H9 (cell line): ENCODE measurements around the gene GPR34. TPM values are rescaled to one million over a fixed set of nuclear protein-coding genes. Genes with fewer than 3 reads are reported as not detected.

Source experiments
- DNase-seq: peaks from one replicate; pipeline ENCODE4 v3.0.0-alpha.2; 2017
- H2AFZ ChIP-seq: one replicate; pipeline ENCODE4 v1.6.1; 2013; ENCODE audit warnings: mild to moderate bottlenecking, low read length, control low read depth, moderate library complexity
- H2AK5ac ChIP-seq: 2 replicates; pipeline ENCODE4 v1.6.1; 2013; ENCODE audit warnings: low read length, control low read depth, mixed read lengths; ENCODE audit not compliant: insufficient read length
- H2BK120ac ChIP-seq: one replicate; pipeline ENCODE4 v1.6.1; 2013; ENCODE audit warnings: low read depth, mild to moderate bottlenecking, low read length, control low read depth, inconsistent platforms; ENCODE audit not compliant: poor library complexity, severe bottlenecking
- H2BK12ac ChIP-seq: 2 replicates; pipeline ENCODE4 v1.6.1; 2013; ENCODE audit warnings: low read length, control low read depth, mixed read lengths, low read depth; ENCODE audit not compliant: insufficient read length
- H2BK15ac ChIP-seq: 2 replicates; pipeline ENCODE4 v1.6.1; 2013; ENCODE audit warnings: low read depth, low read length, control low read depth
- H2BK20ac ChIP-seq: one replicate; pipeline ENCODE4 v1.6.1; 2013; ENCODE audit warnings: low read depth, mild to moderate bottlenecking, low read length, control low read depth, inconsistent platforms; ENCODE audit not compliant: poor library complexity, severe bottlenecking
- H2BK5ac ChIP-seq: 2 replicates; pipeline ENCODE4 v1.6.1; 2013; ENCODE audit warnings: low read length, control low read depth, mixed read lengths; ENCODE audit not compliant: insufficient read length
- H3K14ac ChIP-seq: 2 replicates; pipeline ENCODE4 v1.6.1; 2013; ENCODE audit warnings: low read length, control low read depth; ENCODE audit not compliant: insufficient read depth
- H3K18ac ChIP-seq: 2 replicates; pipeline ENCODE4 v1.6.1; 2013; ENCODE audit warnings: low read depth, mild to moderate bottlenecking, mixed read lengths, low read length, control low read depth; ENCODE audit not compliant: insufficient read length
- H3K23ac ChIP-seq: 2 replicates; pipeline ENCODE4 v1.6.1; 2013; ENCODE audit warnings: low read length, control low read depth, mixed read lengths, low read depth; ENCODE audit not compliant: insufficient read length
- H3K23me2 ChIP-seq: 2 replicates; pipeline ENCODE4 v1.6.1; 2013; ENCODE audit warnings: low read depth, mild to moderate bottlenecking, mixed read lengths, low read length, control low read depth; ENCODE audit not compliant: insufficient read length, poor library complexity, severe bottlenecking
- H3K27ac ChIP-seq: 2 replicates; pipeline ENCODE4 v1.5.1; 2013; ENCODE audit warnings: low read length, control low read depth, mixed read lengths, low read depth; ENCODE audit not compliant: insufficient read length
- H3K27me3 ChIP-seq: 2 replicates; pipeline ENCODE4 v1.6.1; 2013; ENCODE audit warnings: low read length, control low read depth, inconsistent platforms; ENCODE audit not compliant: insufficient read depth
- H3K4ac ChIP-seq: 2 replicates; pipeline ENCODE4 v1.6.1; 2013; ENCODE audit warnings: low read depth, mild to moderate bottlenecking, control low read depth, inconsistent platforms, low read length, moderate library complexity
- H3K4me1 ChIP-seq: 2 replicates; pipeline ENCODE4 v1.6.1; 2013; ENCODE audit warnings: low read length, control low read depth, inconsistent platforms; ENCODE audit not compliant: insufficient read depth
- H3K4me2 ChIP-seq: 2 replicates; pipeline ENCODE4 v1.6.1; 2013; ENCODE audit warnings: low read length, control low read depth, mixed read lengths; ENCODE audit not compliant: insufficient read length, insufficient read depth
- H3K56ac ChIP-seq: 2 replicates; pipeline ENCODE4 v1.6.1; 2013; ENCODE audit warnings: low read depth, mild to moderate bottlenecking, mixed read lengths, low read length, control low read depth; ENCODE audit not compliant: insufficient read length
- H3K79me1 ChIP-seq: 2 replicates; pipeline ENCODE4 v1.6.1; 2013; ENCODE audit warnings: low read depth, mild to moderate bottlenecking, moderate library complexity, low read length, control low read depth, inconsistent platforms; ENCODE audit not compliant: insufficient read depth, poor library complexity, severe bottlenecking
- H3K79me2 ChIP-seq: 2 replicates; pipeline ENCODE4 v1.6.1; 2013; ENCODE audit warnings: low read length, control low read depth, inconsistent platforms; ENCODE audit not compliant: insufficient read depth
- H3K9ac ChIP-seq: 2 replicates; pipeline ENCODE4 v1.6.1; 2013; ENCODE audit warnings: low read length, control low read depth, mixed read lengths; ENCODE audit not compliant: insufficient read length; ENCODE audit errors: extremely low read depth
- H3K9me3 ChIP-seq: one replicate; pipeline ENCODE4 v1.6.1; 2013; ENCODE audit warnings: low read depth, low read length, inconsistent platforms; ENCODE audit not compliant: control insufficient read depth
- H3T11ph ChIP-seq: one replicate; pipeline ENCODE4 v1.6.1; 2013; ENCODE audit warnings: mild to moderate bottlenecking, low read length, control low read depth, inconsistent platforms
- H4K20me1 ChIP-seq: one replicate; pipeline ENCODE4 v1.6.1; 2013; ENCODE audit not compliant: control insufficient read depth, insufficient read length, insufficient read depth
- H4K5ac ChIP-seq: 2 replicates; pipeline ENCODE4 v1.6.1; 2013; ENCODE audit warnings: low read depth, mild to moderate bottlenecking, mixed read lengths, low read length, control low read depth; ENCODE audit not compliant: insufficient read length
- H4K8ac ChIP-seq: replicated peaks from 2 replicates; pipeline ENCODE4 v1.6.1; 2013; ENCODE audit warnings: low read length, control low read depth, mixed read lengths, low read depth; ENCODE audit not compliant: insufficient read length
- H4K91ac ChIP-seq: 2 replicates; pipeline ENCODE4 v1.6.1; 2013; ENCODE audit warnings: low read depth, mild to moderate bottlenecking, moderate library complexity, mixed read lengths, low read length, control low read depth; ENCODE audit not compliant: insufficient read length
- H3K27ac Mint-ChIP-seq, 3 experiments: 2 replicates in 2 of 3; 3 replicates in 1 of 3; pipeline ENCODE4 v1.8.0; 2020 to 2021; ENCODE audit warnings: mixed read lengths in 3 of 3, mild to moderate bottlenecking in 1 of 3, moderate library complexity in 1 of 3
- H3K27me3 Mint-ChIP-seq: 2 replicates; pipeline ENCODE4 v1.8.0; 2021; ENCODE audit warnings: low read depth, mild to moderate bottlenecking, moderate library complexity, mixed read lengths
- H3K36me3 Mint-ChIP-seq, 3 experiments: 2 replicates in 2 of 3; 3 replicates in 1 of 3; pipeline ENCODE4 v1.8.0; 2020 to 2021; ENCODE audit warnings: low read depth in 3 of 3, mixed read lengths in 3 of 3; ENCODE audit not compliant: insufficient read depth in 1 of 3
- H3K4me1 Mint-ChIP-seq, 2 experiments: 2 replicates each; pipeline ENCODE4 v1.8.0; 2020; ENCODE audit warnings: mixed read lengths in 2 of 2
- H3K4me3 Mint-ChIP-seq, 2 experiments: 2 replicates in 1 of 2; 3 replicates in 1 of 2; pipeline ENCODE4 v1.8.0; 2020 to 2021; ENCODE audit warnings: mild to moderate bottlenecking in 2 of 2, mixed read lengths in 2 of 2, moderate library complexity in 1 of 2
- H3K9me3 Mint-ChIP-seq, 2 experiments: 2 replicates in 1 of 2; 3 replicates in 1 of 2; pipeline ENCODE4 v1.8.0; 2020; ENCODE audit warnings: mild to moderate bottlenecking in 2 of 2, mixed read lengths in 2 of 2, moderate library complexity in 1 of 2
- WGBS: extraction: QIAGEN DNeasy Blood & Tissue Kit; methylation state at CpG from one replicate; pipeline ENCODE4 v1.1.7; 2013; ENCODE audit warnings: missing lambda C conversion rate, low lambda C conversion rate, mixed read lengths; ENCODE audit not compliant: insufficient read length; ENCODE audit errors: extremely low coverage; 5-methylcytosine and 5-hydroxymethylcytosine counted together
- total RNA-seq: library from RNA; stranded (reverse); gene quantifications from 2 replicates; pipeline ENCODE4 v1.2.1, GENCODE V29; 2021
- TF ChIP-seq, protein P1 (sequence below): fragments of 200-600 bp; sonication (generic); conservative IDR thresholded peaks from 3 replicates; pipeline ENCODE4 v1.8.0; 2021; ENCODE audit warnings: antibody characterized with exemption, mild to moderate bottlenecking

GPR34 gene
- total RNA-seq, 1 experiment from 2014 or later, result not detected

DNA sequence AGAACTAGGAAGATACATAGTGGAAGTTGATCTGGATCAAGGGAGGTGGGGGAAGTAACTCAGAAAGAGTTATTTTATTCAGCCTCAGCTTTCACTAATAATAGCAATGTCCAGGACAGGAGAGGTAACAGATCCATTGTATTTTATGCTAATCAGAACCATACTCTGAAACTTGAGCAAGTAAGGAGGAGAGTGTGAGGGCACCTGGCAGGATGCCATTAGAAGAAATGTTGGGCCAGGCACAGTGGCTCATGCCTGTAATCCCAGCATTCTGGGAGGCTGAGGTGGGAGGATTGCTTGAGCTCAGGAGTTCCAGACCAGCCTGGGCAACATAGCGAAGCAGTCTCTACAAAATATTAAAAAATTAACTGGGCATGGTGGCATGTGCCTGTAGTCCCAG is 16.3 kb downstream of the GPR34 start:
- Histone ChIP-seq H2BK15ac (no peak overlapping the region), H3K27me3 (no peaks in the 10 kb centered on the region), H3K79me2 (no peaks in the 10 kb centered on the region), H3K4me1 (peaks cover 4% of the 10 kb centered on the region; the same call in 1 of the 2 replicates), H3K79me1 (no peaks in the 10 kb centered on the region), H2AK5ac (no peak overlapping the region), H4K91ac (no peak overlapping the region), H3K23me2 (no peaks in the 10 kb centered on the region), H3K9ac (no peak overlapping the region), H2BK120ac (no peak overlapping the region), H2BK20ac (no peak overlapping the region), H2BK5ac (no peak overlapping the region), H4K8ac (no peak overlapping the region), H3K27ac (no peak overlapping the region), H3K14ac (no peak overlapping the region), H2BK12ac (no peak overlapping the region), H4K5ac (no peak overlapping the region), H3T11ph (no peak overlapping the region), H3K23ac (no peak overlapping the region), H4K20me1 (no peaks in the 10 kb centered on the region), H3K4me2 (no peak overlapping the region), H3K9me3 (no peaks in the 10 kb centered on the region), H3K4ac (no peak overlapping the region), H3K56ac (no peak overlapping the region), H3K18ac (no peak overlapping the region), H2AFZ (no peak overlapping the region)
- no peak for DNase-seq
- no CpG with 5 or more reads among the region's 1 CpG for WGBS
- H3K27ac Mint-ChIP-seq, result no peak overlapping the region
- H3K9me3 Mint-ChIP-seq, result peaks cover 51 to 56% of the 10 kb centered on the region in 2 experiments
- H3K27me3 Mint-ChIP-seq, result no peaks in the 10 kb centered on the region
- H3K4me3 Mint-ChIP-seq, result no peak overlapping the region
- H3K36me3 Mint-ChIP-seq, result peaks cover 5 to 11% (median 9%) of the 10 kb centered on the region in 3 experiments; a peak in 5 of 7 replicates
- TF ChIP-seq, protein P1, sequence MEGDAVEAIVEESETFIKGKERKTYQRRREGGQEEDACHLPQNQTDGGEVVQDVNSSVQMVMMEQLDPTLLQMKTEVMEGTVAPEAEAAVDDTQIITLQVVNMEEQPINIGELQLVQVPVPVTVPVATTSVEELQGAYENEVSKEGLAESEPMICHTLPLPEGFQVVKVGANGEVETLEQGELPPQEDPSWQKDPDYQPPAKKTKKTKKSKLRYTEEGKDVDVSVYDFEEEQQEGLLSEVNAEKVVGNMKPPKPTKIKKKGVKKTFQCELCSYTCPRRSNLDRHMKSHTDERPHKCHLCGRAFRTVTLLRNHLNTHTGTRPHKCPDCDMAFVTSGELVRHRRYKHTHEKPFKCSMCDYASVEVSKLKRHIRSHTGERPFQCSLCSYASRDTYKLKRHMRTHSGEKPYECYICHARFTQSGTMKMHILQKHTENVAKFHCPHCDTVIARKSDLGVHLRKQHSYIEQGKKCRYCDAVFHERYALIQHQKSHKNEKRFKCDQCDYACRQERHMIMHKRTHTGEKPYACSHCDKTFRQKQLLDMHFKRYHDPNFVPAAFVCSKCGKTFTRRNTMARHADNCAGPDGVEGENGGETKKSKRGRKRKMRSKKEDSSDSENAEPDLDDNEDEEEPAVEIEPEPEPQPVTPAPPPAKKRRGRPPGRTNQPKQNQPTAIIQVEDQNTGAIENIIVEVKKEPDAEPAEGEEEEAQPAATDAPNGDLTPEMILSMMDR, result no peak
- peaks cover 25 to 28% of the 10 kb centered on the region in 2 experiments for H3K4me1 Mint-ChIP-seq
